H1 (cell line): ENCODE results near the gene AGAP1.

ENCODE experiments used
- EGR1 ChIP-seq: IDR thresholded peaks from 2 replicates; pipeline ENCODE4 v1.6.1; 2011; ENCODE audit warnings: low read depth, low read length, borderline replicate concordance
- EZH2 ChIP-seq: fragments of 200-600 bp; sonication (generic); IDR thresholded peaks from 2 replicates; pipeline ENCODE4 v1.7.1; 2012; ENCODE audit warnings: low read depth, mild to moderate bottlenecking, moderate library complexity, low read length, inconsistent platforms; ENCODE audit not compliant: severe bottlenecking
- POLR2A ChIP-seq, 2 experiments: IDR thresholded peaks; 1 replicate in 1 of 2; 2 replicates in 1 of 2; pipeline ENCODE4 v1.6.1; 2011; ENCODE audit warnings: low read depth in 2 of 2, low read length in 2 of 2, mild to moderate bottlenecking in 2 of 2; ENCODE audit errors: control extremely low read depth in 1 of 2
- POLR2AphosphoS5 ChIP-seq: IDR thresholded peaks from 2 replicates; pipeline ENCODE4 v1.6.1; 2011; ENCODE audit warnings: low read depth, low read length
- YY1 ChIP-seq: IDR thresholded peaks from 2 replicates; pipeline ENCODE4 v1.6.1; 2011; ENCODE audit warnings: low read depth, mild to moderate bottlenecking, low read length
- ZNF274 ChIP-seq: IDR thresholded peaks from 2 replicates; pipeline ENCODE4 v1.7.0; 2012; ENCODE audit warnings: low read length, borderline replicate concordance; ENCODE audit errors: extremely low read depth
- TF ChIP-seq, protein P1 (sequence below), 3 experiments: IDR thresholded peaks; 1 replicate in 2 of 3; 2 replicates in 1 of 3; pipeline versions ENCODE4 v1.5.1 to v1.6.1; 2011; ENCODE audit warnings: low read length in 3 of 3, mild to moderate bottlenecking in 3 of 3, inconsistent platforms in 2 of 3, low read depth in 1 of 3, moderate library complexity in 1 of 3; ENCODE audit not compliant: insufficient read depth in 1 of 3; ENCODE audit errors: control extremely low read depth in 1 of 3
- TF ChIP-seq, protein P2 (sequence below): IDR thresholded peaks from 2 replicates; pipeline ENCODE4 v1.6.1; 2011; ENCODE audit warnings: low read depth, mild to moderate bottlenecking, low read length; ENCODE audit not compliant: insufficient read depth

DNA sequence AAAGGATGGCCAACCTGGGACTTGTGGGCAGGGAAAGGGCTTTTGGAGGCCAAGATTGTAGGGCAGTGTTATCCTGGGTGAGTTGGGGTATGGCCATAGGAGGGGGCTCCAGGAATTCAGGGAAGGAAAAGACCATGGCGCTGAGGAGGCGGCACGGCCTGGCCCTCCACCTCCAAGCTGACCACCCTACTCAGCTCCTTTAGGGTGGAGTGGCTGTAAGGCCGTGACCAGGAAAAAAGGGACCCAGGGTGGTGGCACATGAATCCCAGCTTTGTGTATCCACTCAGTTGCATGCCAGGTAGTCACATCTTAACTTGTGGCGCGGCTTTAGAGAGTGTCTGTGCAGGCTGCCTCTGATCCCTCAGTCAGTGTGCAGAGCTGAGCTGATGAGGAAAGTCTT lies 168.1 kb downstream of the AGAP1 start:
- TF ChIP-seq ZNF274 = no peak
- no peak for TF ChIP-seq POLR2A (IDR thresholded peaks at IDR 0.05; ENCODE audit: control extremely low read depth in 1 of 2, low read depth in 2 of 2, low read length in 2 of 2)
- TF ChIP-seq EZH2 = no peak
- TF ChIP-seq, protein P1, sequence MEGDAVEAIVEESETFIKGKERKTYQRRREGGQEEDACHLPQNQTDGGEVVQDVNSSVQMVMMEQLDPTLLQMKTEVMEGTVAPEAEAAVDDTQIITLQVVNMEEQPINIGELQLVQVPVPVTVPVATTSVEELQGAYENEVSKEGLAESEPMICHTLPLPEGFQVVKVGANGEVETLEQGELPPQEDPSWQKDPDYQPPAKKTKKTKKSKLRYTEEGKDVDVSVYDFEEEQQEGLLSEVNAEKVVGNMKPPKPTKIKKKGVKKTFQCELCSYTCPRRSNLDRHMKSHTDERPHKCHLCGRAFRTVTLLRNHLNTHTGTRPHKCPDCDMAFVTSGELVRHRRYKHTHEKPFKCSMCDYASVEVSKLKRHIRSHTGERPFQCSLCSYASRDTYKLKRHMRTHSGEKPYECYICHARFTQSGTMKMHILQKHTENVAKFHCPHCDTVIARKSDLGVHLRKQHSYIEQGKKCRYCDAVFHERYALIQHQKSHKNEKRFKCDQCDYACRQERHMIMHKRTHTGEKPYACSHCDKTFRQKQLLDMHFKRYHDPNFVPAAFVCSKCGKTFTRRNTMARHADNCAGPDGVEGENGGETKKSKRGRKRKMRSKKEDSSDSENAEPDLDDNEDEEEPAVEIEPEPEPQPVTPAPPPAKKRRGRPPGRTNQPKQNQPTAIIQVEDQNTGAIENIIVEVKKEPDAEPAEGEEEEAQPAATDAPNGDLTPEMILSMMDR (IDR thresholded peaks at IDR 0.05; ENCODE audit: control extremely low read depth in 1 of 3, insufficient read depth in 1 of 3, low read depth in 1 of 3, low read length in 3 of 3) = no peak
- no peak for TF ChIP-seq YY1
- no peak for TF ChIP-seq EGR1
- TF ChIP-seq, protein P2, sequence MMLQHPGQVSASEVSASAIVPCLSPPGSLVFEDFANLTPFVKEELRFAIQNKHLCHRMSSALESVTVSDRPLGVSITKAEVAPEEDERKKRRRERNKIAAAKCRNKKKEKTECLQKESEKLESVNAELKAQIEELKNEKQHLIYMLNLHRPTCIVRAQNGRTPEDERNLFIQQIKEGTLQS = no peak
- TF ChIP-seq POLR2AphosphoS5 = no peak
